B cell (primary cell): ENCODE data around the gene PTPN14. TPM values are rescaled to one million over a fixed set of nuclear protein-coding genes. Genes with fewer than 3 reads are reported as not detected.

Source experiments
- ATAC-seq: fragments of 200-7000 bp; cut with Tn5 transposase; one replicate; pipeline ENCODE4 v1.10.0; 2021; ENCODE audit warnings: low read depth, mild to moderate bottlenecking, moderate number of reproducible peaks, moderate library complexity
- CTCF ChIA-PET: fragments of 350-600 bp; sonication (Branson Sonifier 250); formaldehyde crosslinking; loops from one replicate; lab custom pipeline; 2021; ENCODE audit warnings: antibody characterized with exemption, inconsistent platforms; lab: Charles Lee
- POLR2A ChIA-PET: fragments of 350-600 bp; sonication (Branson Sonifier 250); formaldehyde crosslinking; loops from one replicate; lab custom pipeline; 2021; ENCODE audit warnings: antibody characterized with exemption; lab: Charles Lee
- DNase-seq: peaks from one replicate; pipeline ENCODE4 v3.0.0; 2013
- H2AFZ ChIP-seq: 2 replicates; pipeline ENCODE4 v1.6.1; 2012; ENCODE audit warnings: mild to moderate bottlenecking, low read depth, low read length; ENCODE audit not compliant: insufficient read depth, poor library complexity, severe bottlenecking
- H3K27ac ChIP-seq, 2 donors: 1 replicate in 1 of 2; 2 replicates in 1 of 2; pipeline ENCODE4 v1.5.1; 2012 to 2013; ENCODE audit warnings: low read length in 2 of 2, mild to moderate bottlenecking in 2 of 2, moderate library complexity in 1 of 2
- H3K27me3 ChIP-seq, 4 experiments: fragments of 200-600 bp in 1 of 4; sonication (generic) in 1 of 4; replicated peaks in 1 of 4; 1 replicate in 2 of 4; 2 replicates in 2 of 4; pipeline versions ENCODE4 v1.6.1 to v1.7.0; 2013 to 2016; ENCODE audit warnings: low read length in 3 of 4, mild to moderate bottlenecking in 2 of 4, mixed read lengths in 1 of 4, moderate library complexity in 1 of 4; ENCODE audit not compliant: insufficient read depth in 4 of 4, control insufficient read depth in 3 of 4; ENCODE audit errors: control extremely low read depth in 1 of 4
- H3K36me3 ChIP-seq, 2 experiments: replicated peaks in 1 of 2; 1 replicate in 1 of 2; 2 replicates in 1 of 2; pipeline versions ENCODE4 v1.6.1 to v1.7.1; 2013; ENCODE audit warnings: low read length in 1 of 2; ENCODE audit not compliant: insufficient read depth in 2 of 2, control insufficient read depth in 1 of 2; ENCODE audit errors: control extremely low read depth in 1 of 2, extremely low read depth in 1 of 2
- H3K4me1 ChIP-seq, 2 donors: fragments of 200-600 bp in 1 of 2; sonication (generic) in 1 of 2; 1 replicate in 1 of 2; 2 replicates in 1 of 2; pipeline versions ENCODE4 v1.5.1 to v1.6.1; 2013 to 2017; ENCODE audit warnings: low read length in 2 of 2; ENCODE audit not compliant: control insufficient read depth in 2 of 2, insufficient read depth in 2 of 2
- H3K4me2 ChIP-seq: replicated peaks from 2 replicates; pipeline ENCODE3; 2012; ENCODE audit warnings: mild to moderate bottlenecking, low read depth, low read length; ENCODE audit not compliant: poor library complexity, severe bottlenecking
- H3K4me3 ChIP-seq, 5 experiments: fragments of 200-600 bp in 1 of 5; sonication (generic) in 1 of 5; 1 replicate in 3 of 5; 2 replicates in 2 of 5; pipeline versions ENCODE4 v1.5.1 to v1.7.0; 2011 to 2016; ENCODE audit warnings: low read length in 4 of 5, mild to moderate bottlenecking in 4 of 5, low read depth in 2 of 5, control low read depth in 1 of 5, moderate library complexity in 1 of 5; ENCODE audit not compliant: insufficient read depth in 1 of 5; ENCODE audit errors: control extremely low read depth in 1 of 5, extremely low read depth in 1 of 5
- H3K79me2 ChIP-seq: fragments of 200-600 bp; sonication (generic); one replicate; pipeline ENCODE4 v1.6.0; 2016; ENCODE audit warnings: low read length; ENCODE audit not compliant: control insufficient read depth, insufficient read depth
- H3K9ac ChIP-seq: fragments of 200-600 bp; sonication (generic); 2 replicates; pipeline ENCODE4 v1.6.1; 2017; ENCODE audit warnings: mild to moderate bottlenecking, low read length, moderate library complexity
- H3K9me3 ChIP-seq, 3 donors: one replicate each; pipeline versions ENCODE4 v1.6.1 to v1.7.1; 2013; ENCODE audit warnings: low read length in 2 of 3; ENCODE audit not compliant: control insufficient read depth in 2 of 3, insufficient read depth in 1 of 3; ENCODE audit errors: control extremely low read depth in 1 of 3
- H4K20me1 ChIP-seq: 2 replicates; pipeline ENCODE4 v1.6.0; 2012; ENCODE audit warnings: mild to moderate bottlenecking, low read length; ENCODE audit not compliant: insufficient read depth, control insufficient read depth, poor library complexity, severe bottlenecking
- H3K27ac Mint-ChIP-seq: one replicate; pipeline ENCODE4 v1.8.0; 2021; ENCODE audit warnings: mixed read lengths
- H3K27me3 Mint-ChIP-seq: one replicate; pipeline ENCODE4 v1.8.0; 2021; ENCODE audit warnings: mixed read lengths
- H3K4me1 Mint-ChIP-seq: one replicate; pipeline ENCODE4 v1.8.0; 2021; ENCODE audit warnings: mixed read lengths
- H3K4me3 Mint-ChIP-seq: one replicate; pipeline ENCODE4 v1.8.0; 2021; ENCODE audit warnings: mixed read lengths
- H3K9me3 Mint-ChIP-seq: one replicate; pipeline ENCODE4 v1.8.0; 2022; ENCODE audit warnings: mixed read lengths; ENCODE audit not compliant: insufficient read depth
- EZH2 ChIP-seq: IDR thresholded peaks from 2 replicates; pipeline ENCODE4 v1.6.1; 2012; ENCODE audit warnings: borderline replicate concordance, low read depth, mild to moderate bottlenecking, moderate library complexity, low read length; ENCODE audit not compliant: insufficient read depth, poor library complexity, severe bottlenecking
- WGBS: methylation state at CpG from one replicate; pipeline ENCODE4 v1.1.5; 2013; ENCODE audit warnings: missing lambda C conversion rate; ENCODE audit not compliant: insufficient coverage; 5-methylcytosine and 5-hydroxymethylcytosine counted together
- intact Hi-C: fragments of 100-400 bp; cut with micrococcal nuclease; formaldehyde crosslinking; loops from one replicate; pipeline ENCODE4 v1.10.0; 2022
- polyA plus RNA-seq: library from polyadenylated mRNA; depleted of rRNA; stranded (reverse); fragments of >200 nt; gene quantifications from 2 replicates; pipeline ENCODE4 v1.2.3, GENCODE V29; 2012
- total RNA-seq, 2 donors: library from RNA; stranded (reverse); fragments of 120-200 nt in 1 of 2; gene quantifications; 1 replicate in 1 of 2; 2 replicates in 1 of 2; pipeline versions ENCODE4 v1.2.3 to v1.2.4, GENCODE V29; 2013 to 2022
- TF ChIP-seq, protein P1 (sequence below): fragments of 200-600 bp; IDR thresholded peaks from one replicate; pipeline ENCODE4 v1.8.0; 2022; ENCODE audit warnings: antibody characterized with exemption, mild to moderate bottlenecking

Gene PTPN14
- total and polyA plus RNA-seq, 2 donors (not counting 1 experiment from before 2014, with no cell fraction given): under 0.01 TPM; not detected in 1

DNA sequence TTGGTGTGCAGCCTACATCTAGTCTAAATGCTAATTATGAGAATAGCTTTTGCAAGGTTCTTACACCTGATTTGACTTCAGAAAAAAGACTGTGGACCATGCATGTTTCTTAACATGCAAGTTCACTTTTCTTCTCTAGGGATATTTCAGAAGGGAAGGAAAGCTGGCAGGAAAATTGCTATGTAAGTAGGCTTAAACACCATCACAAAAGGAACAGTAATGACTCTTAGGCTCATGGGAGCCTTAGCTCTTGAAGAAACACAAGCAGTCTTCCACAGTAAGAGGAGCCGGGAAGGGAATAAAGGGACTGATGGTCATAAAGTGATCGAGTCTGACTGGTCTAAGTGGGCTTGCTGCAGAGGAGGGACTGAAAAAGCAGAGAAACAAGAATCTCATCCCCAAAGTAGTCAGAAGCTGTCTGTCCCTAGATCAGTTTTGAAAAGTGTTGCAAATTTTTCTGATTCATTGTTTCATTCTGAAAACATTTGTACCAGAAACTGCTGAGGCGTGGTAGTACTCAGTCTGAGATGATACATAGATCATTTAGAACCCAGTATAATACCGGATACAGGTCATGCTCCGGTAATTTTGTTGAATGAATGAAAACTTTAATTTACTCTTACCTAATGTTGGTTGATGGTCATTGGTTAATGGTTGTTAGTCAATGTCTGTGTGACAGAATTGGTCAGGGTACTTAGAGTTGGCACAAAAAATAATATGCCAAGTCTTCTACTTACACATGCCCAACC, 229.5 kb downstream of the PTPN14 start:
- no peak overlapping the region for H2AFZ ChIP-seq
- no peak for ATAC-seq
- H4K20me1 ChIP-seq: no peaks in the 10 kb centered on the region
- TF ChIP-seq, protein P1, sequence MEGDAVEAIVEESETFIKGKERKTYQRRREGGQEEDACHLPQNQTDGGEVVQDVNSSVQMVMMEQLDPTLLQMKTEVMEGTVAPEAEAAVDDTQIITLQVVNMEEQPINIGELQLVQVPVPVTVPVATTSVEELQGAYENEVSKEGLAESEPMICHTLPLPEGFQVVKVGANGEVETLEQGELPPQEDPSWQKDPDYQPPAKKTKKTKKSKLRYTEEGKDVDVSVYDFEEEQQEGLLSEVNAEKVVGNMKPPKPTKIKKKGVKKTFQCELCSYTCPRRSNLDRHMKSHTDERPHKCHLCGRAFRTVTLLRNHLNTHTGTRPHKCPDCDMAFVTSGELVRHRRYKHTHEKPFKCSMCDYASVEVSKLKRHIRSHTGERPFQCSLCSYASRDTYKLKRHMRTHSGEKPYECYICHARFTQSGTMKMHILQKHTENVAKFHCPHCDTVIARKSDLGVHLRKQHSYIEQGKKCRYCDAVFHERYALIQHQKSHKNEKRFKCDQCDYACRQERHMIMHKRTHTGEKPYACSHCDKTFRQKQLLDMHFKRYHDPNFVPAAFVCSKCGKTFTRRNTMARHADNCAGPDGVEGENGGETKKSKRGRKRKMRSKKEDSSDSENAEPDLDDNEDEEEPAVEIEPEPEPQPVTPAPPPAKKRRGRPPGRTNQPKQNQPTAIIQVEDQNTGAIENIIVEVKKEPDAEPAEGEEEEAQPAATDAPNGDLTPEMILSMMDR: no peak
- no peak for TF ChIP-seq EZH2
- intact Hi-C loops: no loop called here
- WGBS: 80% methylated on average over 1 of the region's 5 CpGs
- no peaks in the 10 kb centered on the region for H3K9me3 Mint-ChIP-seq
- H3K4me3 ChIP-seq: no peak overlapping the region
- no peak overlapping the region for H3K27ac Mint-ChIP-seq
- no peaks in the 10 kb centered on the region for H3K9me3 ChIP-seq
- peaks cover 17% of the 10 kb centered on the region for H3K4me1 Mint-ChIP-seq
- H3K9ac ChIP-seq: no peak overlapping the region
- H3K27ac ChIP-seq: no peak overlapping the region
- H3K27me3 ChIP-seq: no peaks in the 10 kb centered on the region
- H3K79me2 ChIP-seq: no peaks in the 10 kb centered on the region
- no peak overlapping the region for H3K4me2 ChIP-seq
- no peaks in the 10 kb centered on the region for H3K27me3 Mint-ChIP-seq
- H3K36me3 ChIP-seq: peaks cover 0 to 20% of the 10 kb centered on the region in 2 experiments
- ChIA-PET CTCF (interaction anchor here (1.3 to 2.3 kb wide), 3 partner anchors 9 to 61 kb away, joined by 4 to 13 read pairs (median 6); no protein-coding TSS in a partner anchor), POLR2A (no interaction called here)
- no peak for DNase-seq
- no peak overlapping the region for H3K4me3 Mint-ChIP-seq
- H3K4me1 ChIP-seq: peaks cover 0 to 2% of the 10 kb centered on the region in 2 donors

- Histone ChIP-seq H3K4me2 (no peak overlapping the region), H3K9me3 (no peaks in the 10 kb centered on the region), H3K9ac (no peak overlapping the region), H3K4me1 (peaks cover 0 to 2% of the 10 kb centered on the region in 2 donors), H4K20me1 (no peaks in the 10 kb centered on the region), H3K27ac (no peak overlapping the region), H2AFZ (no peak overlapping the region), H3K36me3 (peaks cover 0 to 31% of the 10 kb centered on the region in 2 experiments), H3K4me3 (no peak overlapping the region), H3K79me2 (no peaks in the 10 kb centered on the region), H3K27me3 (no peaks in the 10 kb centered on the region)
- no peak overlapping the region for H3K4me3 Mint-ChIP-seq
- DNase-seq (no peak), ATAC-seq (no peak)
- intact Hi-C loops: no loop called here
- H3K4me1 Mint-ChIP-seq: peaks cover 7% of the 10 kb centered on the region
- no peaks in the 10 kb centered on the region for H3K9me3 Mint-ChIP-seq
- CTCF ChIA-PET: interaction anchor here (2.3 kb wide), 1 partner anchor 59 kb away, joined by 13 read pairs; no protein-coding TSS in a partner anchor
- WGBS: 85% methylated on average over 2 of the region's 5 CpGs
- POLR2A ChIA-PET: no interaction called here
- TF ChIP-seq EZH2: no peak
- TF ChIP-seq, protein P1: no peak
- no peaks in the 10 kb centered on the region for H3K27me3 Mint-ChIP-seq
- no peak overlapping the region for H3K27ac Mint-ChIP-seq
Observed at GRCh38 chr1:214319938-214320337, 231.5 kb downstream of the PTPN14 start.
